ENCODE results near the gene RSPO3. TPM values are rescaled to one million over a fixed set of nuclear protein-coding genes. Genes with fewer than 3 reads are reported as not detected.

The RSPO3 gene
- total and polyA plus RNA-seq, 4 donors: 1.4 to 3.5 (median 1.6) TPM

GRCh38 chr6:127216810-127217789 is 98.6 kb downstream of the RSPO3 start:
- DNase-seq (ENCODE audit: low spot score): no peak
- H3K27ac ChIP-seq (ENCODE audit: low read depth in 1 of 2, low read length in 2 of 2): peak overlapping the region; percentile 67 to 73
- WGBS: 43% methylated on average over 2 of the region's 2 CpGs

GRCh38 chr6:127219869-127220268 is 101.4 kb downstream of the RSPO3 start:
- DNase-seq (ENCODE audit: low spot score): no peak
- Histone ChIP-seq H3K4me3 (ENCODE audit: low read depth in 1 of 3, low read length in 3 of 3) (no peak overlapping the region), H3K27ac (ENCODE audit: low read depth in 1 of 2, low read length in 2 of 2) (no peak overlapping the region), H3K36me3 (ENCODE audit: control insufficient read depth in 4 of 4, insufficient read depth in 3 of 4, low read depth in 1 of 4, low read length in 3 of 4) (no peaks in the 10 kb centered on the region), H3K9ac (ENCODE audit: low read depth in 1 of 2, low read length in 2 of 2) (no peak overlapping the region), H3K27me3 (ENCODE audit: control insufficient read depth in 4 of 4, insufficient read depth in 4 of 4, low read length in 3 of 4) (no peaks in the 10 kb centered on the region), H3K4me1 (ENCODE audit: control insufficient read depth in 4 of 4, insufficient read depth in 4 of 4, low read length in 3 of 4) (peaks cover under 1 to 22% (median 13%) of the 10 kb centered on the region in 4 donors), H3K9me3 (ENCODE audit: control insufficient read depth in 4 of 4, low read length in 3 of 4) (no peaks in the 10 kb centered on the region)
- TF ChIP-seq NR2F2 (IDR thresholded peaks at IDR 0.05) (no peak), HNF4G (IDR thresholded peaks at IDR 0.05) (no peak), TAF1 (conservative IDR thresholded peaks at IDR 0.05) (no peak), HNF4A (conservative IDR thresholded peaks at IDR 0.05) (no peak), JUND (IDR thresholded peaks at IDR 0.05) (no peak), EGR1 (IDR thresholded peaks at IDR 0.05; ENCODE audit: low read depth in 2 of 2) (no peak)
- 96% methylated on average over 1 of the region's 1 CpG for WGBS

More at GRCh38 chr6:127216810-127217789, 98.6 kb downstream of the RSPO3 start:
- no peaks in the 10 kb centered on the region for H3K27me3 ChIP-seq (ENCODE audit: control insufficient read depth in 4 of 4, insufficient read depth in 4 of 4, low read length in 3 of 4)
- no peak overlapping the region for H3K9ac ChIP-seq (ENCODE audit: low read depth in 1 of 2, low read length in 2 of 2)
- no peaks in the 10 kb centered on the region for H3K9me3 ChIP-seq (ENCODE audit: control insufficient read depth in 4 of 4, low read length in 3 of 4)
- TF ChIP-seq YY1 (IDR thresholded peaks at IDR 0.05) (no peak), TAF1 (conservative IDR thresholded peaks at IDR 0.05) (no peak), NR2F2 (IDR thresholded peaks at IDR 0.05) (no peak), FOXA1 (IDR thresholded peaks at IDR 0.05) (no peak), RAD21 (IDR thresholded peaks at IDR 0.05) (no peak), GABPA (IDR thresholded peaks at IDR 0.05 in 1 of 2, conservative IDR thresholded peaks at IDR 0.05 in 1 of 2) (no peak), HNF4G (IDR thresholded peaks at IDR 0.05) (no peak), FOXA2 (IDR thresholded peaks at IDR 0.05) (no peak), ATF3 (IDR thresholded peaks at IDR 0.05) (no peak), HNF4A (conservative IDR thresholded peaks at IDR 0.05) (no peak), RXRA (IDR thresholded peaks at IDR 0.05) (no peak), MAX (IDR thresholded peaks at IDR 0.05) (no peak), ZBTB33 (IDR thresholded peaks at IDR 0.05) (no peak)
- H3K4me1 ChIP-seq (ENCODE audit: control insufficient read depth in 4 of 4, insufficient read depth in 4 of 4, low read length in 3 of 4): peaks cover 3 to 22% (median 13%) of the 10 kb centered on the region in 4 donors
- H3K36me3 ChIP-seq (ENCODE audit: control insufficient read depth in 4 of 4, insufficient read depth in 3 of 4, low read depth in 1 of 4, low read length in 3 of 4): no peaks in the 10 kb centered on the region
- no peak overlapping the region for H3K4me3 ChIP-seq (ENCODE audit: low read depth in 1 of 3, low read length in 3 of 3)

- TF ChIP-seq ZBTB33 (IDR thresholded peaks at IDR 0.05) (no peak), YY1 (IDR thresholded peaks at IDR 0.05) (no peak), RAD21 (IDR thresholded peaks at IDR 0.05) (no peak), TAF1 (conservative IDR thresholded peaks at IDR 0.05) (no peak), GABPA (IDR thresholded peaks at IDR 0.05 in 1 of 2, conservative IDR thresholded peaks at IDR 0.05 in 1 of 2) (no peak), ATF3 (IDR thresholded peaks at IDR 0.05) (no peak), REST (IDR thresholded peaks at IDR 0.05) (no peak), RXRA (IDR thresholded peaks at IDR 0.05) (no peak)
- no peak for DNase-seq (ENCODE audit: low spot score)
- Histone ChIP-seq H3K4me3 (ENCODE audit: low read depth in 1 of 3, low read length in 3 of 3) (no peak overlapping the region), H3K27ac (ENCODE audit: low read depth in 1 of 2, low read length in 2 of 2) (no peak overlapping the region), H3K36me3 (ENCODE audit: control insufficient read depth in 4 of 4, insufficient read depth in 3 of 4, low read depth in 1 of 4, low read length in 3 of 4) (no peaks in the 10 kb centered on the region), H3K9me3 (ENCODE audit: control insufficient read depth in 4 of 4, low read length in 3 of 4) (no peaks in the 10 kb centered on the region), H3K9ac (ENCODE audit: low read depth in 1 of 2, low read length in 2 of 2) (no peak overlapping the region), H3K27me3 (ENCODE audit: control insufficient read depth in 4 of 4, insufficient read depth in 4 of 4, low read length in 3 of 4) (no peaks in the 10 kb centered on the region), H3K4me1 (ENCODE audit: control insufficient read depth in 4 of 4, insufficient read depth in 4 of 4, low read length in 3 of 4) (peaks cover 0 to 11% (median 4%) of the 10 kb centered on the region in 4 donors)
- 89% methylated on average over 4 of the region's 4 CpGs for WGBS
These were observed 102.7 kb downstream of the RSPO3 start for GRCh38 chr6:127221201-127221600.
